ENCODE results near the gene GUCY2F.

GUCY2F gene

GRCh38 chrX:109481986-109482385 is at the start of gene GUCY2F:
TSS of gene GUCY2F (minus strand) at chrX:109482086. CDS start at chrX:109475936, 6,150 bp downstream.
- no peak for DNase-seq (ENCODE audit: low read depth in 2 of 2)

- no peak for DNase-seq (ENCODE audit: low read depth in 2 of 2)
Measured at GRCh38 chrX:109519001-109519400, 37.1 kb upstream of the GUCY2F start.

- no peak for DNase-seq (ENCODE audit: low read depth in 2 of 2)
Measured at GRCh38 chrX:109511113-109511512, 29.2 kb upstream of the GUCY2F start.

GRCh38 chrX:109508915-109509314 is 27.0 kb upstream of the GUCY2F start:
- DNase-seq (ENCODE audit: low read depth in 2 of 2): no peak

DNA sequence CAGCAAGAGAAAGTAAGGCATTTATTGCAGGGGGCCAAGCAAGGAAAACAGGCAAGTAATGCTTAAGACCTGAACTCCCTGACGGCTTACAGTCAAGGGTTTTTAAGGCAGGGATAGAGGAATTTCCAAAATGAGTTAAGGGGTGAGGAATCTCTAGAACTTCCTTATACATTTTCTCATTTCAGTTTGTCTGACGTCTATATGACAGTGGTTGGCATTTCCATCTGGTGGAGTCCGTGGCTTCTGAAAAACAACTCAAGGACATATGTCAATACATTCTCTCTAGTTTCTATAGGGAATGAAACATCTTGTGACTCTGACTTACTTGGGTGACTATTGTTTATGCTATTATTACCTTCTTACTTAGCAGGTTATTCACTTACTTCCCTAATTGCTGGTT is 19.3 kb upstream of the GUCY2F start:
- no peak for DNase-seq (ENCODE audit: low read depth in 2 of 2)

- no peak for DNase-seq (ENCODE audit: low read depth in 2 of 2)
Measured at GRCh38 chrX:109498434-109498833, 16.5 kb upstream of the GUCY2F start.

DNA sequence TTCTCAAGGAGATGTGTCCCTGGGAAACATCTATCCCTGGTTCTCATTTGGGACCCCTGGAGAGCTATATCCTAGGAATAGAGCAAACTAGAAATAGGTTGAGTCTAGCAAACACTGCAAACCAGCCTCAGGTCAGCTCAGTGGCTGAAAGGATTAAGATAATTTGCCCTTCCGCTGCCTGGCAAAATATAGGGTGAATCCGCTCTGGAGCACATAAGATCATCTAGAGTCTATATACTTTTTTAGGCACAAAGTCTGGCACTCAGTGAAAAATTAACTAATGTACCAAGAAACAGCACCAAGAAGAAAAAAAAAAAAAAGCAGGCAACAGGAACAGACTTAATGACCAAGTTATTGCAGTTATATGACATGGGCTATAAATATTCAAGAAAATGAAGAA is 7.3 kb upstream of the GUCY2F start:
- DNase-seq (ENCODE audit: low read depth in 2 of 2): no peak

- no peak for DNase-seq (ENCODE audit: low read depth in 2 of 2)
Measured at GRCh38 chrX:109487640-109488039, 5.8 kb upstream of the GUCY2F start.

- DNase-seq (ENCODE audit: low read depth in 2 of 2): peak; percentile 22 to 26
Measured at GRCh38 chrX:109485470-109486340, 3.8 kb upstream of the GUCY2F start.

DNA sequence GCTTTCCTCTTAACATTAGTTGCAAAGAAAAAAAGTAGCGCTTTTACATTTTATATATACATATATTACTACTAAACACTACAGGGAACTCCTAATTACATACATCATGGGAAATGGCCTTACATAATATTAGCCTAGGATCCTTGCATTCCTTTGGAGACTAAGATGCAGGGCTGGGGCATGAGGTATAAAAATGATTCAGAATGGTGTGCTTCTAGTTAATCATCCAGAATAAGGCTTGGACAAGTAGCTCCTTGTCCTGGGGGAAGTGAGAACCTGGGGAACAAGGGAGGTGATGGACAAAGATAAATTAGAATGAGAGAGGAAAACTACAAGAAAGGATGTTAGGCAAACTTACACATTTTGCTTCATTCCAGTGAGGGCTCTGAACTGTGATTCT is 3.0 kb upstream of the GUCY2F start:
- no peak for DNase-seq (ENCODE audit: low read depth in 2 of 2)

DNA sequence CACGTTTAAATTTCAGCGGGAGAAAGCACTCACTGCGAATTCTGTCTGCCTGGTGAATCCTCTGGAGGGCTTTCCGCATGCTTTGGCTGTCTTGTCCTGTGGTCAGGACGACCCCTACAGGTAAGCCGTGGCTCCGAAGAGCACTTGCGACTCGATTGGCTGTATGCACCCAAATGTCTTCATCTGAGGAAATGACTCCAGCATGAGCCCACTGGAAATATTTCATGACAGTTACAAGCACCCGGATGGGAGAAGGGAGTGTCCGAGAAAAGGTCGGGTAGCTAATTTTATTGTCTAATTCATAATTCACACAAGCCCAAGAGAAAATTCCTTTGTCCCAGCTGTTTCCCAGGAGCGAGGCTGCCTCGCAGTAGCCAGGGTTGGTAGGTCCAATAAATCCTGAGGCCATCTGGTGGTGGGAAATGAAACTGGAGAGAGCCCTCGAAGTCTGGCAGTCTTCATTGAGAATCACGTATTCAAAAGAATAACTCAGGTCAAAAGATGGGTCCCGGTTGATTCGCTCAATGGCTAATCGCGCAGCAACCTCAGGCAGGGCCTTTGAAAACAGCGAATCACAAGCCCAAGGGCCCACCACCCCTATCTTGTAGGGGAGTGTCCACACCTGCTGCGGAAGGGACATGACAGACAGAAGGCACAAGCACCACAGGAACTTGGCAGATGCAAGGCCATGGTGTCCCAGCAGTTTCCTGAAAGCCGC is 6.6 kb downstream of the GUCY2F start:
- DNase-seq (ENCODE audit: low read depth in 2 of 2): no peak

- no peak for DNase-seq (ENCODE audit: low read depth in 2 of 2)
Measured at GRCh38 chrX:109472939-109473735, 8.7 kb downstream of the GUCY2F start.

DNA sequence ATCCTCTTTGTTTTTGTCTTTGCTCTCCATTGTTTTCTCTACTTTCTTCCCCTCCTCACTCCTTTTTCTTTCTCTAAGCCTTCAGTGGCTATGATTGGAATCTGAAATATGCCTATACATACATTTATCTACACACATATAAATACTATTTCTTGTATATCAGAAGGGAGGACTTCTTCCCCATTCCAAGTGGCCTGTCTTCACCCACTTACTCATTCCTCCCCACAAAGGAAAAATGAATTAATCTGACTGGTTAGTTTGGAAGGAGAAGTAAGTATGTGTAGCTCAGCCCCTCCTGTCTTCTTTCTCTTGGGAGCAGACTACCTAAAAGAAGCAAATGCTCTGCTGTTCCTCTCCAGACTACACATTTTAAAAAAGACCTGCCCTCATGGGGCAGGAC is 17.7 kb downstream of the GUCY2F start:
- no peak for DNase-seq (ENCODE audit: low read depth in 2 of 2)

DNA sequence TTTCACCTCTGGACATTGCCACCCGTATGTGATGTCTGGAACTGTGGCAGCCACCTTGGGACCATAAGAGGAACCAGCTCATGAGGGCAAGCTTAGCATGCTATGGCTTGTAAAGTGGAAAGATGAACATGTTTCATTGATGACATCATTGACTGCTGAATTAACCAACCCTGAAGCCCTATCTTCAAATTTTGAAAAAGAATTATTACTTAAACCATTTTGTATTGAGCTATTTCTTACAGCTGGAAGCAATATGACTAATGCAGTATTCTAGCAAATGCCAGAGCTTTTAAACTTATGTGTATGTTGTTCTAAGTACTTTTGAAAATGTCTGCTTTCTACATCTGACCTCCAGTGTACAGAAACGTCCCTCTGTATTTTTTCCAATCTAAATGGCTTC is 18.1 kb downstream of the GUCY2F start:
- no peak for DNase-seq (ENCODE audit: low read depth in 2 of 2)

DNA sequence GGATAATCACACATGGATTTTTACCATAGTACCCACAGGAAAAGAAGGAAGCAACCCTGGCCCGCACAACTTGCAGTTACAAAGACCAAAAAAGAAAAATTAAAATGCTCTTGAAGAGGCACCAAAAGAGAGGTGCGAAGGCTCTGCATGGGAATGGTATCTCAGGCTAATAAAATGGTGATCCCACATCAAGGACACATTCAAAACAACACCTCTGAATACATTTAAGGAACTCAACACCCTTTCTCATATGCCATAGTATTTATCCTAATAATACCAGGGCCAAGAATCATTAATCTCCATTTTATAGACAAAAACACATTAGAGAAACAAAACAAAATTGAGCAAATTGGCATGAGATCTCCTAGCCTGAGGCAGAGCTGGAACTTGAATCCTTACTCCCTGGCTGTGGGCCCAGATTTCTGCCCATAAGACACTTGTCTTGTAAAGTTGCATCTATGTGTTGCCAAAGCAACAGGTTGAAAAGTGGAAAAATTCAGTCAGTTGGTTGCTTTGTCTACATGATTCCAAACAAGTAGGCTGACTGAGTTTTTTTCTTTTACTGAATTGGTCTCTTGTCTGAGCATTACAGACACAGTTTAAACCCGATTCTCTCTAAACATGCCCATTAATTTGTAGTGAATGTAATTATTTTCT is 33.5 kb downstream of the GUCY2F start:
- DNase-seq (ENCODE audit: low read depth in 2 of 2): no peak

DNA sequence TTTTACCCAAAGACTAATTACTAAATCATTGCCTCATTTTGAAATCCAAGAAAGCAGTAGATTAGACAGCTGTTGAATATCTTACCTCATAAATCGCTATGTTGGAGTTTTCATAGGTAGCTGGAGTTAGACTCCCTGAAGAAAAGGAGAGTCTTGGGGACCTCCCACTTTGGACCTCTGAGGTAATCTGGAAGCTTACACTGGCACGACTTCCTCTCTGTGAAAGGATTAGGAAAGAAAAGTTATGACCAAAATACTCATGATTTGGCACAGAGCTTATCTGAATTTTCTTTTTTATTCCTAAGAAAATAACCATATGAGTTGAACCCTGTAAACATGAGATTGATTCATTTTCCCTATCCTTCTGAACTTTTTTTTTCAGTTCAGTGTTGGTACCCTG is 40.6 kb downstream of the GUCY2F start:
- no peak for DNase-seq (ENCODE audit: low read depth in 2 of 2)

- DNase-seq (ENCODE audit: low read depth in 2 of 2): no peak
Measured at GRCh38 chrX:109440475-109440874, 41.4 kb downstream of the GUCY2F start.

DNA sequence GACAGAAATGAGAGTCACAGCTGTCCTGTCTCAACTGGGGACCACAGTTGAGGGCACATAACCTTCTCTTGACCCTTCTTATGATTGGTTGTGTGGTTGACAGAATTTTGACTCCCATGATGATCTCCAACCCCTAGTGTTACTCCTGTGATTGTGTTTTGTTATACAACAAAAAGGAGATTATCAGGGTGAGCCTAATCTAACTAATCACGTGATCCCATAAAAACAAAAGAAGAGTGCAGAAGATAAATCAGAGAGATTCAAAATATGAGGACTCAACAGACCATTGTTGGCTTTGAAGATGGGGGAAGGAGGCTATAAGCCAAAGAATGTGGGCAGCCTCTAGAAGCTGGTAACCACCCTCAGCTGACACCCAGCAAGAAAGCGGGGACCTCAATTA is 72.7 kb downstream of the GUCY2F start:
- no peak for DNase-seq (ENCODE audit: low read depth in 2 of 2)

- no peak for DNase-seq (ENCODE audit: low read depth in 2 of 2)
Measured at GRCh38 chrX:109403922-109404321, 78.0 kb downstream of the GUCY2F start.

DNA sequence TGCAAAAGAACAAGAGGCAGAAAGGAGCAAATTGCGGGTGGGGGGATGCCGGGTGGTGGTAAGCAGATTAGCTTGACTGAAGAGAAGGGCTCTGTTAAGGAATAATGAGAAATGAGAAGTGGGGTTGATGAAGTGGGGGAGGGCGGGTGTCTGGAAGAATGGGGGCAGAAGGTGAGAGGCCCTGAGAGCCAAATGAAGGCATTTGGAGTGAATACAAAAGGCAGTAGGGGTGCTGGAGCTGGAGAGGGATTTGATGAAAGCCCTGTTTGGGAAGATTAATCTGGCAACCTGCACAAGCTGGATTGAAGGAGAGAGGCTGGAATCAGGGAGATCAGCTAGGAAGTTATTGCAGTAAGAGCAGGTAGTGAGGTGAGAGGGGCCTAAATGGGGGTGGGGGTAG is 82.1 kb downstream of the GUCY2F start:
- no peak for DNase-seq (ENCODE audit: low read depth in 2 of 2)

DNA sequence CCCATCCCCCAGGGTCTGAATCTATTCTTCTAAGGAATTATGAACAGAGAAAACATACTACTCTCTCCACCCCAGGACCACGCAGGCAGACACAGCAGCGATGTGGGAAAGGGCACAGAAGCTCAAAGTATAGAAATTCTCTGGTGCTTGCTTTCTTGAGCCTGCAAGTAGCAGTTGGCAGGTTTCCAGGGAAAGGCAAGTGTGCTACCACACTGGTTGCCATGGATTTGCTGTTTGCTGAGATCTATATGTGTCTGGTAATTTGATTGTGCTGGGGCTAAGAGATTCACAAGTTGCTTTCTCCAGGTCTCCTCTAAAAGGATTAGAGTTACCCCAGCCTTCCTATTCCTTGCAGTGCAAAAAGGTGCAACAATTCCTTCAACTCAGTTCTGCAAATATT is 83.1 kb downstream of the GUCY2F start:
- no peak for DNase-seq (ENCODE audit: low read depth in 2 of 2)

GRCh38 chrX:109398061-109398460 is 83.8 kb downstream of the GUCY2F start:
- no peak for DNase-seq (ENCODE audit: low read depth in 2 of 2)

Measured in activated CD8-positive, alpha-beta memory T cell treated with anti-CD3 and anti-CD28 coated beads for 4 hours (primary cell).